B cell (primary cell): Measurements from ENCODE around the gene LRRC45. TPM values are rescaled to one million over a fixed set of nuclear protein-coding genes. Genes with fewer than 3 reads are reported as not detected.

ENCODE experiments used
- ATAC-seq: fragments of 200-7000 bp; cut with Tn5 transposase; one replicate; pipeline ENCODE4 v1.10.0; 2021; ENCODE audit warnings: low read depth, mild to moderate bottlenecking, moderate number of reproducible peaks, moderate library complexity
- CTCF ChIA-PET: fragments of 350-600 bp; sonication (Branson Sonifier 250); formaldehyde crosslinking; loops from one replicate; lab custom pipeline; 2021; ENCODE audit warnings: antibody characterized with exemption, inconsistent platforms; lab: Charles Lee
- POLR2A ChIA-PET: fragments of 350-600 bp; sonication (Branson Sonifier 250); formaldehyde crosslinking; loops from one replicate; lab custom pipeline; 2021; ENCODE audit warnings: antibody characterized with exemption; lab: Charles Lee
- DNase-seq: peaks from one replicate; pipeline ENCODE4 v3.0.0; 2013
- H2AFZ ChIP-seq: 2 replicates; pipeline ENCODE4 v1.6.1; 2012; ENCODE audit warnings: mild to moderate bottlenecking, low read depth, low read length; ENCODE audit not compliant: insufficient read depth, poor library complexity, severe bottlenecking
- H3K27ac ChIP-seq, 2 donors: 1 replicate in 1 of 2; 2 replicates in 1 of 2; pipeline ENCODE4 v1.5.1; 2012 to 2013; ENCODE audit warnings: low read length in 2 of 2, mild to moderate bottlenecking in 2 of 2, moderate library complexity in 1 of 2
- H3K27me3 ChIP-seq, 4 experiments: fragments of 200-600 bp in 1 of 4; sonication (generic) in 1 of 4; replicated peaks in 1 of 4; 1 replicate in 2 of 4; 2 replicates in 2 of 4; pipeline versions ENCODE4 v1.6.1 to v1.7.0; 2013 to 2016; ENCODE audit warnings: low read length in 3 of 4, mild to moderate bottlenecking in 2 of 4, mixed read lengths in 1 of 4, moderate library complexity in 1 of 4; ENCODE audit not compliant: insufficient read depth in 4 of 4, control insufficient read depth in 3 of 4; ENCODE audit errors: control extremely low read depth in 1 of 4
- H3K36me3 ChIP-seq, 2 experiments: replicated peaks in 1 of 2; 1 replicate in 1 of 2; 2 replicates in 1 of 2; pipeline versions ENCODE4 v1.6.1 to v1.7.1; 2013; ENCODE audit warnings: low read length in 1 of 2; ENCODE audit not compliant: insufficient read depth in 2 of 2, control insufficient read depth in 1 of 2; ENCODE audit errors: control extremely low read depth in 1 of 2, extremely low read depth in 1 of 2
- H3K4me1 ChIP-seq, 2 donors: fragments of 200-600 bp in 1 of 2; sonication (generic) in 1 of 2; 1 replicate in 1 of 2; 2 replicates in 1 of 2; pipeline versions ENCODE4 v1.5.1 to v1.6.1; 2013 to 2017; ENCODE audit warnings: low read length in 2 of 2; ENCODE audit not compliant: control insufficient read depth in 2 of 2, insufficient read depth in 2 of 2
- H3K4me2 ChIP-seq: replicated peaks from 2 replicates; pipeline ENCODE3; 2012; ENCODE audit warnings: mild to moderate bottlenecking, low read depth, low read length; ENCODE audit not compliant: poor library complexity, severe bottlenecking
- H3K4me3 ChIP-seq, 5 experiments: fragments of 200-600 bp in 1 of 5; sonication (generic) in 1 of 5; 1 replicate in 3 of 5; 2 replicates in 2 of 5; pipeline versions ENCODE4 v1.5.1 to v1.7.0; 2011 to 2016; ENCODE audit warnings: low read length in 4 of 5, mild to moderate bottlenecking in 4 of 5, low read depth in 2 of 5, control low read depth in 1 of 5, moderate library complexity in 1 of 5; ENCODE audit not compliant: insufficient read depth in 1 of 5; ENCODE audit errors: control extremely low read depth in 1 of 5, extremely low read depth in 1 of 5
- H3K79me2 ChIP-seq: fragments of 200-600 bp; sonication (generic); one replicate; pipeline ENCODE4 v1.6.0; 2016; ENCODE audit warnings: low read length; ENCODE audit not compliant: control insufficient read depth, insufficient read depth
- H3K9ac ChIP-seq: fragments of 200-600 bp; sonication (generic); 2 replicates; pipeline ENCODE4 v1.6.1; 2017; ENCODE audit warnings: mild to moderate bottlenecking, low read length, moderate library complexity
- H3K9me3 ChIP-seq, 3 donors: one replicate each; pipeline versions ENCODE4 v1.6.1 to v1.7.1; 2013; ENCODE audit warnings: low read length in 2 of 3; ENCODE audit not compliant: control insufficient read depth in 2 of 3, insufficient read depth in 1 of 3; ENCODE audit errors: control extremely low read depth in 1 of 3
- H4K20me1 ChIP-seq: 2 replicates; pipeline ENCODE4 v1.6.0; 2012; ENCODE audit warnings: mild to moderate bottlenecking, low read length; ENCODE audit not compliant: insufficient read depth, control insufficient read depth, poor library complexity, severe bottlenecking
- H3K27ac Mint-ChIP-seq: one replicate; pipeline ENCODE4 v1.8.0; 2021; ENCODE audit warnings: mixed read lengths
- H3K27me3 Mint-ChIP-seq: one replicate; pipeline ENCODE4 v1.8.0; 2021; ENCODE audit warnings: mixed read lengths
- H3K4me1 Mint-ChIP-seq: one replicate; pipeline ENCODE4 v1.8.0; 2021; ENCODE audit warnings: mixed read lengths
- H3K4me3 Mint-ChIP-seq: one replicate; pipeline ENCODE4 v1.8.0; 2021; ENCODE audit warnings: mixed read lengths
- H3K9me3 Mint-ChIP-seq: one replicate; pipeline ENCODE4 v1.8.0; 2022; ENCODE audit warnings: mixed read lengths; ENCODE audit not compliant: insufficient read depth
- CTCF ChIP-seq: fragments of 200-600 bp; IDR thresholded peaks from one replicate; pipeline ENCODE4 v1.8.0; 2022; ENCODE audit warnings: antibody characterized with exemption, mild to moderate bottlenecking
- EZH2 ChIP-seq: IDR thresholded peaks from 2 replicates; pipeline ENCODE4 v1.6.1; 2012; ENCODE audit warnings: borderline replicate concordance, low read depth, mild to moderate bottlenecking, moderate library complexity, low read length; ENCODE audit not compliant: insufficient read depth, poor library complexity, severe bottlenecking
- WGBS: methylation state at CpG from one replicate; pipeline ENCODE4 v1.1.5; 2013; ENCODE audit warnings: missing lambda C conversion rate; ENCODE audit not compliant: insufficient coverage; 5-methylcytosine and 5-hydroxymethylcytosine counted together
- intact Hi-C: fragments of 100-400 bp; cut with micrococcal nuclease; formaldehyde crosslinking; loops from one replicate; pipeline ENCODE4 v1.10.0; 2022
- polyA plus RNA-seq: library from polyadenylated mRNA; depleted of rRNA; stranded (reverse); fragments of >200 nt; gene quantifications from 2 replicates; pipeline ENCODE4 v1.2.3, GENCODE V29; 2012
- total RNA-seq, 2 donors: library from RNA; stranded (reverse); fragments of 120-200 nt in 1 of 2; gene quantifications; 1 replicate in 1 of 2; 2 replicates in 1 of 2; pipeline versions ENCODE4 v1.2.3 to v1.2.4, GENCODE V29; 2013 to 2022

Gene LRRC45
- total and polyA plus RNA-seq, 2 donors (not counting 1 experiment from before 2014, with no cell fraction given) = 19.4 to 19.6 TPM

- no peak overlapping the region for H3K27ac ChIP-seq
- H3K9ac ChIP-seq = no peak overlapping the region
- no peaks in the 10 kb centered on the region for H3K9me3 ChIP-seq
- ChIA-PET POLR2A (no interaction called here), CTCF (no interaction called here)
- DNase-seq (no peak), ATAC-seq (no peak)
- Mint-ChIP-seq H3K27ac (no peak overlapping the region), H3K4me3 (no peak overlapping the region), H3K9me3 (no peaks in the 10 kb centered on the region), H3K4me1 (no peaks in the 10 kb centered on the region), H3K27me3 (no peaks in the 10 kb centered on the region)
- peaks cover 0 to 7% of the 10 kb centered on the region in 2 experiments for H3K36me3 ChIP-seq
- intact Hi-C loops = no loop called here
- H3K27me3 ChIP-seq = no peaks in the 10 kb centered on the region
- no peak overlapping the region for H3K4me2 ChIP-seq
- no peak overlapping the region for H3K4me3 ChIP-seq
- TF ChIP-seq CTCF (no peak), EZH2 (no peak)
- H4K20me1 ChIP-seq = no peaks in the 10 kb centered on the region
- peaks cover 3% of the 10 kb centered on the region for H3K79me2 ChIP-seq
- no peaks in the 10 kb centered on the region for H3K4me1 ChIP-seq
- no peak overlapping the region for H2AFZ ChIP-seq
- WGBS = 77% methylated on average over 30 of the region's 30 CpGs
Observed at GRCh38 chr17:82007495-82008257, 15.4 kb upstream of the LRRC45 start.

- H3K4me3 ChIP-seq = no peak overlapping the region
- no peaks in the 10 kb centered on the region for H3K27me3 Mint-ChIP-seq
- POLR2A ChIA-PET = no interaction called here
Observed at GRCh38 chr17:82008258-82008940, 14.7 kb upstream of the LRRC45 start.

More at GRCh38 chr17:82008258-82008940, 14.7 kb upstream of the LRRC45 start:
- no peak for TF ChIP-seq CTCF
- TF ChIP-seq EZH2 = no peak
- peaks cover 0 to 7% of the 10 kb centered on the region in 2 experiments for H3K36me3 ChIP-seq
- no peak for ATAC-seq
- H3K4me2 ChIP-seq = no peak overlapping the region
- H3K4me3 Mint-ChIP-seq = no peak overlapping the region
- peaks cover under 1% of the 10 kb centered on the region for H3K79me2 ChIP-seq
- H3K27me3 ChIP-seq = no peaks in the 10 kb centered on the region
- intact Hi-C loops = no loop called here
- H3K27ac Mint-ChIP-seq = no peak overlapping the region
- H3K4me1 Mint-ChIP-seq = no peaks in the 10 kb centered on the region
- H3K9me3 ChIP-seq = no peaks in the 10 kb centered on the region
- H2AFZ ChIP-seq = no peak overlapping the region
- H3K27ac ChIP-seq = no peak overlapping the region
- H3K4me1 ChIP-seq = no peaks in the 10 kb centered on the region
- 98% methylated on average over 22 of the region's 26 CpGs for WGBS
- DNase-seq = no peak
- H3K9ac ChIP-seq = no peak overlapping the region
- no peaks in the 10 kb centered on the region for H3K9me3 Mint-ChIP-seq
- H4K20me1 ChIP-seq = no peaks in the 10 kb centered on the region
- CTCF ChIA-PET = no interaction called here
